ENCODE measurements around the gene MGST2.
"Not testable (repeated sequence)": the region's sequence is repeated elsewhere in the genome, so short reads cannot be mapped to it uniquely, and the experiment has no call there.

Gene MGST2

DNA sequence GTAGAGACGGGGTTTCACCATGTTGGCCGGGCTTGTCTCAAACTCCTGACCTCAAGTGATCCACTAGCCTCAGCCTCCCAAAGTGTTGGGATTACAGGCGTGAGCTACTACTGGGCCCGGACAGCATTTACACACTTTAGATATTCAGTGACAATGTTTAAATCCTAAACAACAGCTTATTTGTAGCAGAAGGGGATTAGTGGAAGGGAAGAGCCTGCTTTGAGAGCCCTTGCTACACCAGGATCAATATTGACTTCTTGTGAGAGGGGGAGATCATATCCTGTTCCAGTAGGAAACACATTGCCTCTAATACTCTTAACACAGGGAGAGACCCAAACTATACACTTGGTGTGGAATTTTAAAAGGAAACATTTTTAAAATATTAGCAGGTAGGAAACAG is 7.1 kb downstream of the MGST2 start:
- DNase-seq = no peak

DNA sequence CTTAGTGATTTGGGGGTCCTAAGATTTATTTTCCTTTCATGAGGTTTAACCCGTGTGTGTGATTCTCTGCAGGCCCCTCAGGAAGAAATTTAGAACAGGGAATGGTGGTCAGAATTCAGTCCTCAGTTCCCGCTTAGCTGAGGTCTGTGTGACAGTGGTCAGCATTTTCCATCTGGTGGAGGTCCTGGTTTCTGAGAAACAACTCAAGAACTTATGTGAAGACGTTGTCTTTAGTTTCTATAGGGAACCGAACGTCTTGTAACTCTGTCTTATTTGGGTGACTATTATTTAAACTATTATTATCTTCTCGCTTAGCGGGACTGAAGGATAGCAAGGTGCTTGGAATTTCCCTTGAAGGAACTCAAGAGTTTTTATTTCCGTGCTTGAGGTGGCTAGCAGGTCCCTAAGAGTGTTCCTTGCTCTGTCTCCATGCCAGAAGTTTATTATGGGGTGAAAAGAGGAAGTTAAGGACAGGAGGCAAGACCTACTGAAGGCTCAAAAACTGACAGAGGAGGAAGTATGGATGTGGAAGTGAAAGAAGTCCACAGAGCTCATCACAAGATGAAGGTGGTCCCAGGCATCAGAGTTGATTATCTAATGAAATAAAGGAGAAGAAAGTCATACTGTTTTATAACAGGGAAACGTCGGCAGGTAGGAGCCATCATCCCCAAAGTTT is 9.4 kb downstream of the MGST2 start:
- DNase-seq = no peak

DNA sequence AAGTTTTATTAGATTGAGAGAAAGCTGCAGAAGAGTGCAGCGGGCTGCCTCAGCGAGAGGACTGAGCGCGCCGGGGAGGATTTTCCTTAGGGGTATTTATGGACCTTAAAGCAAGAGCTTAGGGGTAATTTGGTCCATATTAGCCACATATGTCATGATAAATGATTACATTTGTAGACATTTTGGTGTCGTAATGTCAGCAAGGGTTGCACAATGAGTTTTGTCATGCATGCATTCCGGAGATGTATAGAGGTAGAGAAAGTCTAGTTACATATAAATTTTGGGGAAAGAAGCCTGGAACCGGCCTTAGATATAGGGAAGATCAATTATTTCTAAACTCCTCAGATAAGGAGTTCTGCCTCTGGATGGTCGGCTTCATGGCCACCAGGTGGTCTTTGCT is 10.0 kb downstream of the MGST2 start:
- DNase-seq = no peak

DNA sequence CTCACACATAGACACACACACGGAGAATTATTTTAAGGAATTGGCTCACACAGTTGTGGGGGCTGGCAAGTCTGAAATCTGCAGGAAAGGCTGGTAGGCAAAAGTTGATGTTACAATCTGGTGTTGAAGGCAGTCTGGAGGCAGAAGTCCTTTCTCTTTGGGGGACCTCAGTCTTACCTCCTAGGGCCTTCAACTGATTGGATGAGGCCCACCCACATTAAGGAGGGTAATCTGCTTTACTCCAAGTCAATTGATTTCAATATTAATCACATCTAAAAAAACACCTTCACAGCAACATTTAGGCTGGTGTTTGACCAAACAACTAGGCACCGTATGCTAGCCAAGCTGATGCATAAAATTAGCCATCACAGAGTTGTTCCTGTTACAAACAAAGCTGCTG is 10.7 kb downstream of the MGST2 start:
- DNase-seq = no peak

DNA sequence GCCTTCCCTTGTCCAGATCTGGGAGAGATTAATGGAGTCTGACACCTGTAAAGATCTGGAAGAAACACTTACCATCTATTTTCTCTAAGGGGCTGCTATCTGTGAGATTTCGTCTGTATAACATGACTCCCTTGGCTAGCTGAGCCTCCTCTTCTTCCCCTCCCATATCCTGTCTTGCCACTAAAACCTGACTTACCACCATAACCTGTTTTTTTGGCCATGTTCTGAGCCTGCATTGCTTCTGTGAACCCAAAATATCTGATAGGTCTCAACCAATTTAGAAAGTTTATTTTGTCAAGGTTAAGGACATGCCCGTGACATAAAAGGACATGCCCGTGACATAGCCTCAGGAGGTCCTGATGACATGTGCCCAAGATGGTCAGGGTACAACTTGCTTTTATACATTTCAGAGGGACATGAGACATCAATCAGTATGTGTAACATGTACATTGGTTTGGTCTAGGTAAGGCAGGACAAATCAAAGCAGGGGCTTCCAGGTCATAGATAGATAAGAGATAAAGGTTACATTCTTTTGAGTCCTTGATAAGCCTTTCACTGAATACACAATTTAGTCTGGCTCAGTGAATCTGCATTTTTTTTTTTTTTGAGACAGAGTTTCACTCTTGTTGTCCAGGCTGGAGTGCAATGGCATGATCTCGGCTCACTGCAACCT is 11.4 kb downstream of the MGST2 start:
- no peak for DNase-seq

DNA sequence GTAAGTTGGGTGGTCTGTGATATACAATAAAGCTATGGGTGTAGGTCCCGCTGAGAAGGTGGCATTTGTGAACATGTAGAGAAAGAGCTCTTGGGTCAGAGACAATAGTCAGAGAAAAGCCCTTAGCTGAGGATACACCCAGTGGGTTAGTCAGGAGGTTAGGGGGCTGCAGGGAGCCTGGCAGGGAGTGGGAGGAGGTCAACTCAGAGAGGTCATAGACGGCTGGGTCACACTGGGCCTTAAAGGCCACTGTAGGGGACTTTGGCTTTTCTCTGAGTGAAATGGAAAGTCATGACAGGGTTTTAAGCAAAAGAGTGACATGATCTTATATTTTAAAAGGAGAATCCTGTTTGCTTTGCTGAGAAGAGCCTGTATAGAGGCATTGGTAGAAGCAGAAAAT is 16.7 kb downstream of the MGST2 start:
- no peak for DNase-seq

DNA sequence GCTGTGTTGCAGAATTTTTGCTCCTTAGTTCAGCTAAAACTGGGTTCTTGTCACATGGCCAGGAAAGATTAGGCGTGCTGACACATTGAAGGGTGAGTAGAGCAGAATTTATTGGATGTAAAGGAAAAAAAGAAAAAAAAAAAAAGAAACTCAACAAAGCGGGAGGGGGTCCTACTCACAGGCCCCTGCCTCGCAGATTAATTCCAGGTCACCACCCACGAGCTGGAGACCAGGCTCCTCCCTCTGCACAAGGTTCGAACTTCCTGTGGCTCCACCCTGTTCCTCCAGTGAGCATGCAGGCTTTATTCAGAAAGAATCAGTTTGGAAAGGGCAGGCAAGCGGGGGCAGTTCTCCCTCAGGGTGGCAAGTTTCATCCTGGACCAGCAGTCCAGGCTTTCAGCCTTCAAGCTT is 17.1 kb downstream of the MGST2 start:
- DNase-seq = no peak

DNA sequence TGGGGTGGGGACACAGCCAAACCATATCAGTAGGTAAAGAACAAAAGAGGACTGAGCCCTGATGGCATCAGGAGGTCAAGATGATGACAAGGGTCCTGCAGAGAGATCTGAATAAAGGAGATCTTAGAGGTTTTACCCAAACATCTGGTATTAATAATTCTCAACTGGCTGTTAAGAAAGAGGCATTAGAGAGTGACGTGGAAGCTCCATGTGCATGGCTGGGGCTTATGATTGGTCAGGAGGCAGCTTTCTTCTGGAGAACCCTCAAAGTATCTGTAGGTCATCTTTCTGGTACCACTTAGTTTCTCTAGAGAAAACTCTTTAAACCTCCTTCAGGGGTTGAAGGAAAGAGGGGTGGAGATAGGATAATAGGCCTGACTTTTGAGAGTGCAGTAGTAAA is 18.7 kb downstream of the MGST2 start:
- DNase-seq = no peak

DNA sequence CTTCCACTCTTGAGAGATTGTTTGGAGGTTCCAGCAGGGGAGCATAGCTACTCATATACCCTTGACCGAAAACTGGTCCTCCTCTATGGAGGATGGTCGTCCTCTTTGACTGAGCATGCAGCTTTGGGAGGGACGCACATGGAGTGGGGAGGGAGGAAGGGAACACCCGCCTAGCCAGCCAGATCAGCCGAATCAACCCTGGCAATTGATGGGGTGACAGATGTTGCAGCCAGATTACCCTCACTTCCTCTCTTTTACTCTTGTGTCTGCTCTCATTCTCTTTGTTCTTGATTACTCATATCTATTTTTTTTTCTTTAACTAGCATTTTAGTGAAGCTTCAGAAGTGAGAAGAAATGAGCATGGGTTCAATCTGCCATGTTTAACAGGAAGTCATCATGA is 19.6 kb downstream of the MGST2 start:
- no peak for DNase-seq

DNA sequence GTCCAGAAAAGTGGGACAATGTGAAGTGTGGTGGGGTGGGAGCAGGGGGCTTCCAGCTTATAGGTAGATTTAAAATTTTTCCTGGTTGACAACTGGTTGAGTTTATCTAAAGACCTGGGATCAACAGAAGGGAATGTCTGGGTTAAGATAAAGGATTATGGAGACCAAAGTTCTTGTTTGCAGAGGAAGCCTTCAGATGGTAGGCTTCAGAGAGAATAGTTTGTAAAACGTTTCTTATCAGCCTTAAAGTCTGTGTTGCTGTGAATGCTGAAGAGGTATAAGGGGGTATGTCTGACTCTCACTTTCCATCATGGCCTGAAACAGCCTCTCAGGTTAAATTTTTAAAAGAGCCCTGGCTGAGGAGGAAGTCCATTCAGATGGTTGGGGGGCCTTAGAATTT is 20.5 kb downstream of the MGST2 start:
- no peak for DNase-seq

DNA sequence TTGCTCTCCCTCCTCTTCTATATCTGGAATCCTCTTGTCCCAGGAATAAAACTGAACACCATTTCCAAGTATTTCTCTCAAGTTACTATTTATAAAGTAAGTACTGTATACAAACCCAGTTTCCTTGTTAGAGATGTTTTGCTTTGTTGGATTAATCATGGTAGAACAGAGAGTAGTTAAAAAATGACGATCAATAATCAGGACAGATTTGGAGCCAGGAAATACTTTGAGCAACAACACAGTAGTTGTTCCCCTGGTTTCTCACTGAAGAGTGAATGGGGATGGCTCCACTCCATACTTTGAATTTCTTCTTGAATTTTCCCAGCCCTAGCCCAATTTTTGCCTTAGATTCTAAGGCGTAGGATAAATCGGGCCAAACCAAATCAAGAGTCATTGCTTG is 21.4 kb downstream of the MGST2 start:
- no peak for DNase-seq

DNA sequence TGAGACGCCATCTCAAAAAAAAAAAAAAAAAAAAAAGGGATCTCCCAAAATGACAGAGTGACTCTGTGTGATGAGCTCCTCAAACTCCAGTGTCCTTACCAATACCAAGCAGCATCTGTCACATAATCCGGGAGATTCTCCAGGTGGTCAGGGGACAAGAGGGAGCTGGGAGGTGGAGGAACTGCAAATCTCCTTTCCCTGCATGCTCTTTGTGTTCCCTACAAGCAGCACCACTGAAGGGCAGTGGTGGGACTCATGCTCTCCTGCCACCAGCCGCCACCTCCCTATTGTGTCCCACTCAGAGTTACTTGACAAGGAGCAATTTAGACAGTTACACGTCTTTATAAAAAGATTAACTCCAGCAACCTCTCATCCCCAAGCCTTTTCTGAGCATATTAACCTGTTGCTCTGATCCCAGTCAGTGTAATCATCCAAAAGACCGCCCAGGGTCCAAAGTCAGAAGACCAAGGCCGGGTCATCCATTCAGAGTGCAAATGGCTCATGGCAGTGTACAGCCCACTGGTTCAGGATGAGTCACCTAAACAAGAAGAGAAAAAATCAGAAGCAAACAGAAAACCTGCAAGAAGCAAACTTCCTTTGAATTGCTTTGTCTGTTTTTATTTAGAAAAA is 23.6 kb downstream of the MGST2 start:
- no peak for DNase-seq

DNA sequence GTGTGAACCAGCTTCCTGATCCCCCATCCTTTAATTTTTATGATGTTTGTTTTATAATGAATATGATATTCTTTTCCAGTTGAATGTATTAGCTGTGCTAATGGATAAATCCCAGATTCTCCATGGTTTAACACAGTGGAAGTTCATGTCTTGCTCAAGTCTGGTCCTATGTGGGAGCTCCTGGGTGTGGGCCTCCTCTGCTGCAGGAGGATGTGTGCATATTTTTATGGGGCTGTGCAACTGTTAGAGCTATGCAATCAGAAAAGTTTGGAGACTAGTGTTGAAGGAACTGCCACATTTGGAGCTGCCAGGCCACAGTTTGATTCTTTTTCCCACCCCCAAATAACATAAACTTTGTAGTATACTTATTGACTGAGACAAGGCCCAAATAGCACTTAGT is 24.8 kb downstream of the MGST2 start:
- DNase-seq = no peak

DNA sequence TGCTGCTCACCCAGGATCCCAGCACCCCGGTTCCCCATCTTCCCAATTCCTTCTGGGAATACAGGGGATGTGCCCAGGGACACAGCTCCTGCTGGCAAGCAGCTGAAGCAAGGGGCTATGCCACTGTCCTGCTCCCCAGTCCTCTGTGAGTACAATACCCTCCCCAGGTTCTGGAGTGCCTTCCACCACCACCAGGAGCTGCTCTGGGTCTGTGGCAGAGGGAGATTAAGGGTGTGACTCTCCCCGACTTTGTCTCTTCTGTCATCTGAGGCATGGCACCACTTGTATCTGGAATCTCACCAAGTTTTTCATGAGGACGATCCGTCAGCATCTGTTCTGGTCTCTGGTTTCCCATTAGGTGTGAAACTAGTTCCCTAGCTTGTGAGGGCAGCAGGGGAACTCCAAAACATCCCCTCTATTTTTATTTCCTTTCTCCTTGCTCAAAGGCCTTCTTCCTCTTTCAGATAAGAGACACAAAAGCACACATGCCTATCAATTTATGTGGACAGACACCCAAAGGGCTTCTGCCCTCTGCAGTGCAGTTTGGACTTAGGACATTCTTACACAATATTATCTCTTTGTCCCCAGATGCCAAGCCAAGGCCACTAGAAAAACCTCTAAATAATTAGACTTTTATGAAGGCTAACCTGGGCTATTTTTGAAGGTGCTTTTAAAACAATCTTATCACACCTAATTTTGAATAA is 26.8 kb downstream of the MGST2 start:
- no peak for DNase-seq

DNA sequence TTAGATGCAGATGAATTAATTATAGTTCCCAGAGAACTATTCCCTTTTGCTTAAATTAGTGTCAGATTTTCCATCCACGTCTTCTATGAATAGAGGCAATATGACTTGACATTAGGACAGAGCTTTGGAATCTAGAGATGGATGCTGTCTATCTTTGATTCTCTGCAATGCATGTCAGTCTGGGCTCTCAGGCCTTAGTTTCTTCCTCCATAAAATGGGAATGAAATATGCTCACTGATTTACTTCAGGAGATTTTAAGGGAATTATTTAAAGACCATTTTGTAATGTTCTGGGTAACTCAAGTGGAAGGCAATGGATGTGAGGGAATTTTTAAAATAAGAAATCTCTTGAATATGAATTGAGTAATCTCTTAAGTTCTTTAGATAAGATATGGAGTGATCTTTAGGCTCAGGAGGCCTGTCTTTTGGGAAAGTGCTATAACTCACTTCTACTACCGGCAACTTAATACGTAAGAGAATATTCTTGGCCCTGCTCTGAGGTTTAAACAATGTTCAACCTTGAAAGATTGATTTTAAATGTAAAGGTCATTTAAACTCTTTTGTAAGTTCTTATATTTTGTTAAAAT is 29.0 kb downstream of the MGST2 start:
- DNase-seq = no peak

DNA sequence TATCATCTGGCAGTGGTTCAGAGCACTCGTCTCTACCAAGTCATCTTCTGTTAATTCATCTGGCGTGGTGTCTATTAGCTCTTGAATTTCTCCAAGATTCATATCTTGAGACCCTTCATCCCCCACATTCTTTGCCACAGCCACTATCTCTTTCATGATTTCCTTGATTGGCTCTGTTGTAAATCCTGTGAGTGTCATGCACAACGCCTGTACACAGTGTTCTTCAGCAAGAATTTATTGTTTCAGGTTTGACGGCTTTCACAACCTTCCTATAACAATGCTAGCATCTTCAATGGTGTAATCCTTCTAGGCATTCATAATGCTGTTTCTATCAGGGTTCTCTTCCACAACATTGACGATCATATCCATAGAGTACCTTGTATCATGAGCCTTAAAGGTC is 30.9 kb downstream of the MGST2 start:
- DNase-seq = no peak

DNA sequence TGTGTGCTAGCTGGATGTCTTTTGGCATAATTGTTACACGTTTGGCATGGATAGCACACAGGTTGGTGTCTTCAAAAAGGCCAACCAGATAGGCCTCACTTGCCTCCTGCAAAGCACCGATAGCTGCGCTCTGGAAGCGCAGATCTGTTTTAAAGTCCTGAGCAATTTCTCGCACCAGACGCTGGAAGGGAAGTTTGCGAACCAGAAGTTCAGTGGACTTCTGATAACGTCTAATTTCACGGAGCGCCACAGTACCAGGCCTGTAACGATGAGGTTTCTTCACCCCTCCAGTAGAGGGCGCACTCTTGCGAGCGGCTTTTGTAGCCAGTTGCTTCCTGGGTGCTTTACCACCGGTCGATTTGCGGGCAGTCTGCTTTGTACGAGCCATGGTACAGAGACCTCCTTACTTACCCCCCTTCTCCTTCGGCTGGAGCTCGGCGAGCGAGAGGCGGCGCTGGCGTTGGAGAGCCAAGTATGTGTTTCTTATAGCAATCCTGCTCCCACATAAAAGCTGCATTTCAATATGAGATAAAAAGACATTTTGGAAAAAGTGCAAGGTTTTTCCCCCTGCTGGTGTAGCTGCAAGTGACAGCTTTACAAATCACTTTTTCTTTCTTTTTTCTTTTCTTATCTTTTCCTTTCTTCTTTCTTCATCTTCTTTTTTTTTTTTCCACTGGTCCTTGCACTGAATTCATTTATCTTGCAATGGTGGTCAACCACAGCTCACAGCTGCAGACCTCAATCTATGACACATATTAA is 32.7 kb downstream of the MGST2 start:
- not testable (repeated sequence) for DNase-seq

DNA sequence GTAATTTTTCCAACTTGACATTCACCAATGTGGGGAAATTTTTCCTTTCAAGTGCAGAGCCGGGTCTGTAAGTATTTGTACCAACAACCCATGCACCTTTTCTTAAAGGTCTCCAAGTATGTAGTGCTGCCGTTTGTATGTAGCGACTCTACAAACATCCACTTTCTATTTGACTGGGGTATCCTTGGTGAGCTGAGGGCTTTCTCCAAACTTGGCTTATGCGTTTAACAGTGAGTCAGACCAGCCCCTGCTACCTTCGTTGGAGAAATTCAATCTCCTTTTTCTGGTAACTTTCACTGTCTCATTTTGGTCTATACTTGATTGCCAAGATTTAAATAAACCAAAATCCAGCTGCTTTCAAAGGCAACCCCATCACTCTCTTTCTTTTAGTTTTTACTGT is 34.9 kb downstream of the MGST2 start:
- no peak for DNase-seq

DNA sequence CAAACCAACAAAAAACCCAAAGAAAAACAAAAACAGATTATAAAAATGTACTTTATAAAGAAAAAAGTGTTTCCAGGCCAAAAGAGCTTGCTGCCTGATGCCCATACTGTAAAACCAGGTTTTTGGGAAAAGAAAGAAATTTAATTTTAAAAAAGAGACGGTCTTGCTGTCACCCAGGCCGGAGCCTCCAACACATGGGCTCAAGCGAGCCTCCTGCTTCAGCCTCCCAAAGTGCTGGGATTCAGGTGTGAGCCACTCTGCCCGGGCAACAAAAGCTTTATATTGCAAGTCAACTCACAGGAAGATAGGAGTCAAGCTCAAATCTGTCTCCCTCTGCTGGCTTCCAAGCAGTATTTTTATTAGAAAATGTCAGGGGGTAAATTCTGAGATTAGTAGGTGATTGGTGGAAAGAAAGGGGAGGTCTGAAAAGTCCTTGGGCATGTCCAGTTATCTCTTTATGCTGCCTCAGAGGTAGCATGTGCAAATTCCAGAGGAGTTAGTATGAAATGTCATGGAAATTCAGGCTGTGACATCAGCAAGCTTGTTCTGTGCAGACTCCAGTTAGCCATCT is 39.4 kb downstream of the MGST2 start:
- DNase-seq = no peak

DNA sequence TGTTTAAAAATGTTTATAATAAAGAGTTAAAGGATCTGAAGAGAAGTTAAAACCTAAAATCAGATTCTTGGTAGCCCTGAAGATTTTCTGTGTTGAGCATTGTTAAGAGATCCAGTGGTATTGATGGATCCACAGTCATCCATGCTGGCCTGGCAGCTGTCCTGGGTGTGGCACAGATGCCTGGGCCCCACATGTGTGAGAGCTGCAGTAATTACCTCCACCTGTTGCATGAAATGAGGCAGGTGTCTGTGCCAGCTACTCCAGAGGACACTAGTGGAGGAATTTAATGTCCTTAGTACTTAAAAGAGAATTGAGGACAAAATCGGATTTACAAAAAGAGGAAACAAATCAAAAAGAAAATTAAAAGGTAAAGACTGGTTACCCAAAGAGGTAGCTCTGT is 44.0 kb downstream of the MGST2 start:
- no peak for DNase-seq

DNA sequence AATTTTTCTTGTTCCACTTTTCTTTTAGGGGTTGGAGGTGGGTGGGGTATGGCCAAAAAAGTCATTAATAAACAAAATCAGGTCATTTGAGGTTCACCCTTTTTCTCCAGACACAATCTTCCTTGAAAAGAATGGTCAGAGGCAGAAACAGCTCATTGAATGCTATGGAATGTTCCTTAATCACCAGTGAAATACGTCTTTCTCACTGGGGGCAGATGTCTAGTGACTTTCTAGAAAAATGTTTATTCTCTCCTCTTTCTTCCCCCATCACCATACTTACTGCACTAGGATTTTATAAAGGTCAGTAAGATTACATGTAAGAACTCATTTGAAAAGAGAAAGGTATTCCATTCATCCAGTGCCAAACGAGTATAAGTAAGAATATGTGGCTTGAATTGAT is 44.5 kb downstream of the MGST2 start:
- DNase-seq = no peak

DNA sequence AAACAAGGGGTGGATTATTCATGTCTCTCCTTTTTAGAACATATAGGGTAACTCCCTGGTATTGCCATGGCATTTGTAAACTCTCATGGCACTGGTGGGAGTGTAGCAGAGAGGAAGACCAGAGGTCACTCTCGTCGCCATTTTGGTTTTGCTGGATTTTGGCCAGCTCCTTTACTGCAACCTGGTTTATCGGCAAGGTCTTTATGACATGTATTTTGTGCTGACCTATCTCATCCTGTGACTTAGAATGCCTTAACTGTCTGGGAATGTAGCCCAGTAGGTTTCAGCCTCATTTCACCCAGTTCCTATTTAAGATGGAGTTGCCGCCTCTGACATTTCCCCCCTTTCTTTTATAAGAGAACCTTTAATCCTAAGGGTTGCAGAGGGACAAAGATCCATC is 45.8 kb downstream of the MGST2 start:
- DNase-seq = no peak

All from effector CD4-positive, alpha-beta T cell (primary cell).